ENCODE data around the gene SLC46A2. TPM values are rescaled to one million over a fixed set of nuclear protein-coding genes. Genes with fewer than 3 reads are reported as not detected.

SLC46A2 gene
- total and polyA plus RNA-seq, 4 donors, result 0.01 to 0.17 (median 0.07) TPM; not detected in 1

GRCh38 chr9:112898872-112899311, 8.2 kb upstream of the SLC46A2 start:
- 45% methylated on average over 6 of the region's 6 CpGs for WGBS

GRCh38 chr9:112896131-112896530, 5.5 kb upstream of the SLC46A2 start:
- TF ChIP-seq MAX (IDR thresholded peaks at IDR 0.05), result no peak
- TF ChIP-seq RAD21 (IDR thresholded peaks at IDR 0.05), result no peak
- TF ChIP-seq REST (IDR thresholded peaks at IDR 0.05), result no peak
- TF ChIP-seq TAF1 (conservative IDR thresholded peaks at IDR 0.05), result no peak
- no peak for TF ChIP-seq FOXA2 (IDR thresholded peaks at IDR 0.05)
- TF ChIP-seq RXRA (IDR thresholded peaks at IDR 0.05), result no peak
- TF ChIP-seq ZBTB33 (IDR thresholded peaks at IDR 0.05), result no peak
- no peak for TF ChIP-seq HNF4A (conservative IDR thresholded peaks at IDR 0.05)
- TF ChIP-seq EGR1 (IDR thresholded peaks at IDR 0.05; ENCODE audit: low read depth in 2 of 2), result no peak
- no peak for TF ChIP-seq ATF3 (IDR thresholded peaks at IDR 0.05)
- TF ChIP-seq NR2F2 (IDR thresholded peaks at IDR 0.05), result no peak
- no peak for TF ChIP-seq GABPA (IDR thresholded peaks at IDR 0.05 in 1 of 2, conservative IDR thresholded peaks at IDR 0.05 in 1 of 2)
- TF ChIP-seq FOXA1 (IDR thresholded peaks at IDR 0.05), result no peak
- TF ChIP-seq HNF4G (IDR thresholded peaks at IDR 0.05), result no peak
- no peak for TF ChIP-seq YY1 (IDR thresholded peaks at IDR 0.05)
- Histone ChIP-seq H3K9ac (ENCODE audit: low read depth in 1 of 2, low read length in 2 of 2) (no peak overlapping the region), H3K27me3 (ENCODE audit: control insufficient read depth in 4 of 4, insufficient read depth in 4 of 4, low read length in 3 of 4) (no peaks in the 10 kb centered on the region), H3K4me3 (ENCODE audit: low read depth in 1 of 3, low read length in 3 of 3) (no peak overlapping the region), H3K4me1 (ENCODE audit: control insufficient read depth in 4 of 4, insufficient read depth in 4 of 4, low read length in 3 of 4) (peaks cover 0 to 2% (median 0%) of the 10 kb centered on the region in 4 donors), H3K27ac (ENCODE audit: low read depth in 1 of 2, low read length in 2 of 2) (no peak overlapping the region), H3K36me3 (ENCODE audit: control insufficient read depth in 4 of 4, insufficient read depth in 3 of 4, low read depth in 1 of 4, low read length in 3 of 4) (no peaks in the 10 kb centered on the region), H3K9me3 (ENCODE audit: control insufficient read depth in 4 of 4, low read length in 3 of 4) (no peaks in the 10 kb centered on the region)
- DNase-seq (ENCODE audit: low spot score), result no peak
- WGBS, result 41% methylated on average over 3 of the region's 3 CpGs

More at GRCh38 chr9:112898872-112899311, 8.2 kb upstream of the SLC46A2 start:
- no peak overlapping the region for H3K27ac ChIP-seq (ENCODE audit: low read depth in 1 of 2, low read length in 2 of 2)
- H3K4me1 ChIP-seq (ENCODE audit: control insufficient read depth in 4 of 4, insufficient read depth in 4 of 4, low read length in 3 of 4), result peaks cover 0 to 2% (median 0%) of the 10 kb centered on the region in 4 donors
- H3K27me3 ChIP-seq (ENCODE audit: control insufficient read depth in 4 of 4, insufficient read depth in 4 of 4, low read length in 3 of 4), result no peaks in the 10 kb centered on the region
- no peaks in the 10 kb centered on the region for H3K9me3 ChIP-seq (ENCODE audit: control insufficient read depth in 4 of 4, low read length in 3 of 4)
- DNase-seq (ENCODE audit: low spot score), result no peak
- no peaks in the 10 kb centered on the region for H3K36me3 ChIP-seq (ENCODE audit: control insufficient read depth in 4 of 4, insufficient read depth in 3 of 4, low read depth in 1 of 4, low read length in 3 of 4)
- no peak overlapping the region for H3K4me3 ChIP-seq (ENCODE audit: low read depth in 1 of 3, low read length in 3 of 3)
- H3K9ac ChIP-seq (ENCODE audit: low read depth in 1 of 2, low read length in 2 of 2), result no peak overlapping the region
- no peak for TF ChIP-seq EGR1 (IDR thresholded peaks at IDR 0.05; ENCODE audit: low read depth in 2 of 2)
- no peak for TF ChIP-seq FOXA2 (IDR thresholded peaks at IDR 0.05)
- no peak for TF ChIP-seq MAX (IDR thresholded peaks at IDR 0.05)
- TF ChIP-seq HNF4A (conservative IDR thresholded peaks at IDR 0.05), result no peak
- TF ChIP-seq CTCF (IDR thresholded peaks at IDR 0.05; ENCODE audit: low read depth, low read length, missing input control), result no peak
- TF ChIP-seq RXRA (IDR thresholded peaks at IDR 0.05), result no peak
- no peak for TF ChIP-seq RAD21 (IDR thresholded peaks at IDR 0.05)
- no peak for TF ChIP-seq JUND (IDR thresholded peaks at IDR 0.05)
- no peak for TF ChIP-seq ATF3 (IDR thresholded peaks at IDR 0.05)
- TF ChIP-seq FOXA1 (IDR thresholded peaks at IDR 0.05), result no peak
